ENCODE data around the gene KIAA0319L. TPM values are rescaled to one million over a fixed set of nuclear protein-coding genes. Genes with fewer than 3 reads are reported as not detected.
"Not testable (repeated sequence)": the region's sequence is repeated elsewhere in the genome, so short reads cannot be mapped to it uniquely, and the experiment has no call there.

Gene KIAA0319L
- total RNA-seq, 1 donor from 2014 or later: 60.5 TPM

DNA sequence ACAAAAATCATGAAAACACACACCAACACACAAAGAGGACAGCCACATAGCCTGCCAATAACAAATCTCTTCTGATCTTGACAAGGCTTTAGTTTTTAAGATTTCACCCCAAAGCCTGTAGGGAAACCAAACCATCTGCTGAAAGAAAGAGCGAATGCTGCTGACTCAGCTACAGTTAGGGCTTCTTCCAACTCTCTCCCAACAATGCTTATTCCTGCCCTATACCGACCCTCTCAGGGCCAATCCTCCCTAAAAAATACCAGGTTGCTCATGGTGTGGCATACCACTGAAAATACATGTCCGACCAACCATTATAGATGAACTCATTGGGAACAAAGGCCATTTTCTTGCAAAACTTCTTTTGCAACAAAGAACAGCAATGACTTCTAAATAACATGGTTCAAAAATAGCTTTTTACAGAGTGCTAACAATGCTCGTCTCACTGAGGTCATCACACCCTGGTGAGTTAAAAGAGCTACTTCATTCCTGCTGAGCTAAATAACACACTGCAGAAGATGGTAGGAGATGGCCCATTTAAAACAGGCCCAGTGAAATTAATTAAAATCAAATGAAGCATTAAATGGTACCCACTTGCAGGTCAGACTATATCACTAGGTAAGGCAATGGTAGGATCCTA lies 86.1 kb downstream of the KIAA0319L start:
- no peak for DNase-seq (ENCODE audit: low read depth)
- H3K36me3 ChIP-seq (ENCODE audit: control insufficient read depth, insufficient read depth, low read length): no peaks in the 10 kb centered on the region
- H3K4me3 ChIP-seq (ENCODE audit: low read depth, low read length): no peak overlapping the region
- TF ChIP-seq, protein P1, sequence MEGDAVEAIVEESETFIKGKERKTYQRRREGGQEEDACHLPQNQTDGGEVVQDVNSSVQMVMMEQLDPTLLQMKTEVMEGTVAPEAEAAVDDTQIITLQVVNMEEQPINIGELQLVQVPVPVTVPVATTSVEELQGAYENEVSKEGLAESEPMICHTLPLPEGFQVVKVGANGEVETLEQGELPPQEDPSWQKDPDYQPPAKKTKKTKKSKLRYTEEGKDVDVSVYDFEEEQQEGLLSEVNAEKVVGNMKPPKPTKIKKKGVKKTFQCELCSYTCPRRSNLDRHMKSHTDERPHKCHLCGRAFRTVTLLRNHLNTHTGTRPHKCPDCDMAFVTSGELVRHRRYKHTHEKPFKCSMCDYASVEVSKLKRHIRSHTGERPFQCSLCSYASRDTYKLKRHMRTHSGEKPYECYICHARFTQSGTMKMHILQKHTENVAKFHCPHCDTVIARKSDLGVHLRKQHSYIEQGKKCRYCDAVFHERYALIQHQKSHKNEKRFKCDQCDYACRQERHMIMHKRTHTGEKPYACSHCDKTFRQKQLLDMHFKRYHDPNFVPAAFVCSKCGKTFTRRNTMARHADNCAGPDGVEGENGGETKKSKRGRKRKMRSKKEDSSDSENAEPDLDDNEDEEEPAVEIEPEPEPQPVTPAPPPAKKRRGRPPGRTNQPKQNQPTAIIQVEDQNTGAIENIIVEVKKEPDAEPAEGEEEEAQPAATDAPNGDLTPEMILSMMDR (IDR thresholded peaks at IDR 0.05; ENCODE audit: insufficient read depth, low read length, poor library complexity, severe bottlenecking): no peak
- H3K27me3 ChIP-seq (ENCODE audit: control insufficient read depth, insufficient read depth, low read length): no peaks in the 10 kb centered on the region

DNA sequence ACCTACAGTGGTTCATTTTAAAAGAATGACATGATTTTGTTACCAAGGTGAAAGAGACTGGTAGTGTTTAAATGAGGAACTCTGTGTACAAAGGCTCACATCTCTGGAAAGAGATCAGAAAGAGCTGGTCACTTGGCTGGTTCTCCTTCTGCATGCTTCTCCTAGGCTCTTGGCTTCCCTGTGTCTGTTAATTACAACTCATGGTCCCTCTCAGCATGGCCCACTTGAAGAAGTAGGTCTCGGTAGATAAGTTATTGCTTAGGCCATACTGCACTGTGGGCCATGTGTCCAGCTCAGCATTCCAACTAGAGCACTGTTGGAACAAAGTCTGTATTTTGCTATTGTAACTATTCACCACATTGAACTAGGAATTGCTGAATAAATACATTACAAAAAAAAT lies 91.1 kb downstream of the KIAA0319L start:
- H3K36me3 ChIP-seq (ENCODE audit: control insufficient read depth, insufficient read depth, low read length): no peaks in the 10 kb centered on the region
- no peak overlapping the region for H3K4me3 ChIP-seq (ENCODE audit: low read depth, low read length)
- TF ChIP-seq, protein P1 (IDR thresholded peaks at IDR 0.05; ENCODE audit: insufficient read depth, low read length, poor library complexity, severe bottlenecking): no peak
- DNase-seq (ENCODE audit: low read depth): no peak
- H3K27me3 ChIP-seq (ENCODE audit: control insufficient read depth, insufficient read depth, low read length): no peaks in the 10 kb centered on the region

- H3K36me3 ChIP-seq (ENCODE audit: control insufficient read depth, insufficient read depth, low read length): not testable (repeated sequence)
These were observed 93.5 kb downstream of the KIAA0319L start for GRCh38 chr1:35463749-35464148.

GRCh38 chr1:35463232-35463631 lies 94.0 kb downstream of the KIAA0319L start:
- TF ChIP-seq, protein P1 (IDR thresholded peaks at IDR 0.05; ENCODE audit: insufficient read depth, low read length, poor library complexity, severe bottlenecking): no peak
- no peak for DNase-seq (ENCODE audit: low read depth)
- no peaks in the 10 kb centered on the region for H3K36me3 ChIP-seq (ENCODE audit: control insufficient read depth, insufficient read depth, low read length)
- H3K4me3 ChIP-seq (ENCODE audit: low read depth, low read length): no peak overlapping the region
- no peaks in the 10 kb centered on the region for H3K27me3 ChIP-seq (ENCODE audit: control insufficient read depth, insufficient read depth, low read length)

More at GRCh38 chr1:35463749-35464148, 93.5 kb downstream of the KIAA0319L start:
- not testable (repeated sequence) for DNase-seq (ENCODE audit: low read depth); H3K27me3 ChIP-seq (ENCODE audit: control insufficient read depth, insufficient read depth, low read length); H3K4me3 ChIP-seq (ENCODE audit: low read depth, low read length)

DNA sequence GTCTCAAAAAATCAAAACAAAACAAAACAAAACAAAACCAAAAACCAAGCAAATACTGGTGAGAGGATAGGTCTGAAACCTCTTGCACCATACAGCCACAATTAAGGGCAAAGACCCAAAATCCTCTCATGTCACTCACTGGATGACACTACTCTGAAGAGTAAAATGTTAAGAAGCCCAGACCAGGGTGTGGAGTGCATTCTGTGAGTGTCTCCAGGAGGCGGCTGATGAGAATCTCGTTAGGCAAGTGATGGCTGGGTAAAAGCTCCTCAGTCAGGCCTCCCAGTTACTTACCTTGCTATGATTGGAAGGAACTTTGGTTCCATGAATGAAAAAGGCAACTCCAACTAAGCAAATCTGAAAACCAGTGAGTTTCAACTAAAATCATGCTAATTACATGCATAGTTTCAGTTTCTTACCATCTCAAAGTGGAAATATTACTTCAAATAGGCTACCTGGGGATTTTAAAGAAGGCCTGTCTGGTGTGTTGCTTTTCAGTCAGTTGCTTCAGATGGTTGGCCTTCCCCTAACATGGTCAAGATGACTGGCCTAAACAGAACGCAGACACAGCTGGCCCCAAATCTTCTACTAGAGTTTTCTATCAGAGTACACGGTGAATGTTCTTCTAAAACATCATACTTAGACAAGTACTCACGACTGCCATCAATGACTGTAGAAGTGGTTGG lies 95.1 kb downstream of the KIAA0319L start:
- Histone ChIP-seq H3K4me3 (ENCODE audit: low read depth, low read length) (no peak overlapping the region), H3K36me3 (ENCODE audit: control insufficient read depth, insufficient read depth, low read length) (no peaks in the 10 kb centered on the region), H3K27me3 (ENCODE audit: control insufficient read depth, insufficient read depth, low read length) (no peaks in the 10 kb centered on the region)
- no peak for DNase-seq (ENCODE audit: low read depth)
- TF ChIP-seq, protein P1 (IDR thresholded peaks at IDR 0.05; ENCODE audit: insufficient read depth, low read length, poor library complexity, severe bottlenecking): no peak

DNA sequence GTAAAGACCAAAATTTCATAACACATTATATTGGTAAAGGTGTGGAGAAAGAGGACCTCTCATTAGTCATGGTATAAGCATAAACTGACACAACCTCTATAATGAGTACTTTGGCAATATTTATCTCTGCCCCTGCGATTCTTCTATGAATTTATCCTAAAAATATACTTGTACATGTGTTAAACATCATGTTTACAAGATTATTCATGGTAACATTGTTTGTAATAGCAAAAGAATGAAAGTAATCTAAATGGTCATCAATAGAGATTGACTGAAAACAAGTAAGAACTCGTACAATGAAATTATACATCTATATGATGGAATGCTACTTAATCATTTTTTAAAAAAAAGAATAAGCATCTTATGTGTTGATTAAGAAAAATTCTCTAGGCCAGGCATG lies 96.4 kb downstream of the KIAA0319L start:
- DNase-seq (ENCODE audit: low read depth): no peak
- TF ChIP-seq, protein P1 (IDR thresholded peaks at IDR 0.05; ENCODE audit: insufficient read depth, low read length, poor library complexity, severe bottlenecking): no peak
- no peaks in the 10 kb centered on the region for H3K27me3 ChIP-seq (ENCODE audit: control insufficient read depth, insufficient read depth, low read length)
- no peaks in the 10 kb centered on the region for H3K36me3 ChIP-seq (ENCODE audit: control insufficient read depth, insufficient read depth, low read length)
- no peak overlapping the region for H3K4me3 ChIP-seq (ENCODE audit: low read depth, low read length)
